Duodenal mucosa (tissue), 2 donors: ENCODE data around the gene ASTN2.

Experiments used
- H3K27ac ChIP-seq: one replicate; pipeline ENCODE4 v1.7.0; 2013; ENCODE audit warnings: low read depth, low read length
- H3K27me3 ChIP-seq, 2 donors: one replicate each; pipeline ENCODE4 v1.7.0; 2013; ENCODE audit warnings: low read length in 2 of 2, control low read depth in 1 of 2; ENCODE audit not compliant: insufficient read depth in 2 of 2, control insufficient read depth in 1 of 2
- H3K36me3 ChIP-seq, 2 donors: one replicate each; pipeline ENCODE4 v1.7.0; 2013; ENCODE audit warnings: low read length in 2 of 2, control low read depth in 1 of 2; ENCODE audit not compliant: insufficient read depth in 2 of 2, control insufficient read depth in 1 of 2
- H3K4me1 ChIP-seq, 2 donors: one replicate each; pipeline ENCODE4 v1.7.0; 2013; ENCODE audit warnings: low read length in 2 of 2, control low read depth in 1 of 2; ENCODE audit not compliant: insufficient read depth in 2 of 2, control insufficient read depth in 1 of 2
- H3K4me3 ChIP-seq, 2 donors: one replicate each; pipeline ENCODE4 v1.7.0; 2013; ENCODE audit warnings: low read length in 2 of 2, low read depth in 1 of 2
- H3K9ac ChIP-seq, 2 donors: one replicate each; pipeline ENCODE4 v1.7.0; 2013; ENCODE audit warnings: low read length in 2 of 2, low read depth in 1 of 2
- H3K9me3 ChIP-seq, 2 donors: one replicate each; pipeline ENCODE4 v1.7.0; 2013; ENCODE audit warnings: low read length in 2 of 2, control low read depth in 1 of 2; ENCODE audit not compliant: control insufficient read depth in 1 of 2

Gene ASTN2

DNA sequence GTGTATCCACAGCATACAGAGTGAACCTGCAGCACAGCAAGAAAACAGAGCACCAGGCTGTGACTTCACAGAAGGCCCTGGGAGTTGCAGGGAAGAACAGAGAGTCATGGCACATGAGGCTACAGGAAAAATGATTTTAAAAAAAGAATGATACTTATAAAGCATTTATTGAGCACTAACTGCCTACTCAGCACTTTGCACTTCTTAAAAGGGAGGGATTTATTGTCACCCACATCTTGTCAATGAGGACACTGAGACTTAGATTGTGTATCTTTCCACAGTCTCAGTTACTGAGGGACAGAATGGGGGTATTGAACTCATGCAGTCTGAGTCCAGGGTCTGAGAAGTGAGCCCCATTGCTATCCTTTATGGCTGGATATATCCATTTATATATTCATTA is 972.3 kb downstream of the ASTN2 start:
- Histone ChIP-seq H3K9ac (no peak overlapping the region), H3K9me3 (no peaks in the 10 kb centered on the region), H3K27ac (no peak overlapping the region), H3K4me3 (no peak overlapping the region), H3K4me1 (no peaks in the 10 kb centered on the region), H3K36me3 (no peaks in the 10 kb centered on the region), H3K27me3 (no peaks in the 10 kb centered on the region)

DNA sequence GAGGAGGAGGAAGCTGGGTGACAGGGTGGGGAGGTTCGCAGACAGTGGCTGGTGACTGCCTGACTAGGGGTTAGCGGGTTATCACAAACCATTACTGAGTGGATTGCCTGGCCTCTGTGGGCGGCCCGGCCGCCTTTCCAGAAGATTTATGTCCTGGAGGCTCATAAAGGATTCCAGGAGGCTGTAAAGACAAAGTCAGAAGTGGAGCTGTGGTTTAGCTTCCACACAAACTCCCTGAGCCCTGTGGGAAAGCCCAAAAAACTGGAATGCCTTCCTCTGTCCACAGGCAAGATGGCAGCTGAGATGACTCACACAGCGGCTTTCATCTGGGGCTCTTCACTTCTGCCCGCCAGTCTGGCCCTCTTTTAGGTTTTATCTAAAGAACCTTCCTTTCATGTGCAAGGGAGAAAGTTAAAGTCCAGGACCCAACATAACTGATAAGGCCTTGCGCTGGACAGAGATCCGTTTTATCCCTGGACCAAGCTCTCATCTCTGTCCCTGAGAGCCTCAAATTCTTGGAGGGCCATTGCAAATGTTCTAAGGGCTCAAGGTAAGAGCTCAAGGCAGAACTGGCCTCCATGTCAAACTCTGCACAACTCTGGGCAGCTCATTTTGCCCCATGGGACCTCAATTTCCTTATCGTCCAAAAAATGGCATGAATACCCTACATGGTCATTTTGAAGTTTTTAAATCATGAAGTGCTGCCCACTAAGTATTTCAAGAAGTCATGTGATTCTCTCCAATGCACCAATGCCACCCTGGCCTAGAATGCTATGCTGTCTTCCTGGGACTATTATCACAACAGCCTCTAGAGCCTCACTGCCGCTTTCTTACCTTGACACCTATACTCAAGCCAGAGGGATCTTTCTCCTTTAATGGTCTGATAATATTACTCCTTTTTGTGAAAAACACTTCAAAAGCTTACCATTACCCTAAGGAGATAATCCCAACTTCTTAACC is 977.2 kb downstream of the ASTN2 start:
- H3K27ac ChIP-seq, result no peak overlapping the region

DNA sequence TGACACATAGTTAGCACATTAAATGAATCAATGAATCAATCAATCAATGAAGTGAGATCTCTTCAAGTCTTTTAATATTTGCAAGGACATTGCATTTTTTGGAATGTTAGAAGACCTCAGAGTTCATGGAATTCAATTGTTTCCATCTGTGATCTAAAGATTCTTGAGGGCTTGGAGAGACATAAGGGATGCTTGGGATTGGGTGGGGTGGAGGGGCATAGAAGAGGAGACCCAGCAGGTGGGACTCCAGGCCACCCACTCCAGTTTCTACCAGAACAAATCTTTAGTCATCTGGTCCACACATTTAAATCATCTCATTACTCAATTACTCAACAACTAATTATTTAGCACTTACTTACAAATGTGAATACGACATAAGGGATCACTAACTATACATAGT is 978.7 kb downstream of the ASTN2 start:
- H3K9me3 ChIP-seq, result no peaks in the 10 kb centered on the region
- no peaks in the 10 kb centered on the region for H3K4me1 ChIP-seq
- H3K9ac ChIP-seq, result no peak overlapping the region
- no peak overlapping the region for H3K27ac ChIP-seq
- H3K36me3 ChIP-seq, result no peaks in the 10 kb centered on the region
- H3K4me3 ChIP-seq, result no peak overlapping the region
- no peaks in the 10 kb centered on the region for H3K27me3 ChIP-seq

More for the DNA sequence above, 977.2 kb downstream of the ASTN2 start:
- Histone ChIP-seq H3K9me3 (no peaks in the 10 kb centered on the region), H3K4me3 (no peak overlapping the region), H3K27me3 (no peaks in the 10 kb centered on the region), H3K4me1 (no peaks in the 10 kb centered on the region), H3K36me3 (no peaks in the 10 kb centered on the region), H3K9ac (no peak overlapping the region)

DNA sequence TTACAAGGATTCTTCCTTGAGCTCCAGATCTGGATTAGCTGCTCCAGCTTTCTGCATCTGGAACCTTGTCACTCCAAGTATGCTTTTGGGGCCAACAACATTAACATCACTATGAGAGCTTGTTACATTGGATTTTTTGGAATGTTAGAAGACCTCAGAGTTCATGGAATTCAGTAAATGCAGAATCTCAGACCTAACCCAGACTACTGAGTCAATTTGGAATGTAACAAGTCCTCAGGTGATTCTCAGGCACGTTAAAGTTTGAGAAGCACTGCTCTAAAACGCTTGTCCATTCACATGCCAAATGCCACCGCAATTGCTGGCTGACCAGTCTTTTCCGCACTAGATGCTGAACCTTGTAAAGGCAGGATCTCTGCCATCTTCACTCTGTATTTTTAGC is 979.2 kb downstream of the ASTN2 start:
- H3K27ac ChIP-seq, result no peak overlapping the region
- H3K9me3 ChIP-seq, result no peaks in the 10 kb centered on the region
- H3K9ac ChIP-seq, result no peak overlapping the region
- no peaks in the 10 kb centered on the region for H3K4me1 ChIP-seq
- no peaks in the 10 kb centered on the region for H3K27me3 ChIP-seq
- H3K36me3 ChIP-seq, result no peaks in the 10 kb centered on the region
- H3K4me3 ChIP-seq, result no peak overlapping the region

GRCh38 chr9:116434314-116434713 is 980.5 kb downstream of the ASTN2 start:
- Histone ChIP-seq H3K4me1 (no peaks in the 10 kb centered on the region), H3K36me3 (no peaks in the 10 kb centered on the region), H3K27me3 (no peaks in the 10 kb centered on the region)

DNA sequence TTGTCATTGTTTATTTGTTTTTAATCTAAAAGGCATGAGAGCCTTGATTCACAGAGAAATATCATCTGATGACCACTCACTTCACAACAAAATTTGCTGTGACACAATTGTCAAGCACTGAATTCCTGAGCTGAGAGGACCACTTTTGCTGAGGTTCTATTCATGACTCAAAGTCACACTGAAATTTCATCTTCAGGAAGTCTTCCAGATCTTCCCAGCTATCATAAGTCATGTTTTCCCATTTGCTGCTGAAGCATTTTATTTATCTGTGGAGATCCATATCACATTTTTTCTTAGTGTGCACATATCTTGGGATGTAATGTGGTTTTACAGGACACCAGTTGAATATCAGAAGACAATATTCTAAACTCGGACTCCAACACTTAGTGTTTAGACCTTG is 982.8 kb downstream of the ASTN2 start:
- H3K4me1 ChIP-seq, result no peaks in the 10 kb centered on the region

More at GRCh38 chr9:116434314-116434713, 980.5 kb downstream of the ASTN2 start:
- no peaks in the 10 kb centered on the region for H3K9me3 ChIP-seq
- H3K4me3 ChIP-seq, result no peak overlapping the region
- no peak overlapping the region for H3K9ac ChIP-seq
- no peak overlapping the region for H3K27ac ChIP-seq

GRCh38 chr9:116430849-116431248 is 984.0 kb downstream of the ASTN2 start:
- no peak overlapping the region for H3K27ac ChIP-seq

More for the DNA sequence above, 982.8 kb downstream of the ASTN2 start:
- Histone ChIP-seq H3K27ac (no peak overlapping the region), H3K27me3 (no peaks in the 10 kb centered on the region), H3K9ac (no peak overlapping the region), H3K36me3 (no peaks in the 10 kb centered on the region), H3K9me3 (no peaks in the 10 kb centered on the region), H3K4me3 (no peak overlapping the region)

GRCh38 chr9:116425244-116425643 is 989.6 kb downstream of the ASTN2 start:
- H3K9me3 ChIP-seq, result no peaks in the 10 kb centered on the region
- no peak overlapping the region for H3K27ac ChIP-seq
- H3K9ac ChIP-seq, result no peak overlapping the region
- H3K27me3 ChIP-seq, result no peaks in the 10 kb centered on the region
- H3K36me3 ChIP-seq, result peaks cover 0 to 3% of the 10 kb centered on the region in 2 donors
- no peak overlapping the region for H3K4me3 ChIP-seq
- no peaks in the 10 kb centered on the region for H3K4me1 ChIP-seq

More at GRCh38 chr9:116430849-116431248, 984.0 kb downstream of the ASTN2 start:
- Histone ChIP-seq H3K36me3 (no peaks in the 10 kb centered on the region), H3K4me3 (no peak overlapping the region), H3K9ac (no peak overlapping the region), H3K9me3 (no peaks in the 10 kb centered on the region), H3K4me1 (no peaks in the 10 kb centered on the region), H3K27me3 (no peaks in the 10 kb centered on the region)

DNA sequence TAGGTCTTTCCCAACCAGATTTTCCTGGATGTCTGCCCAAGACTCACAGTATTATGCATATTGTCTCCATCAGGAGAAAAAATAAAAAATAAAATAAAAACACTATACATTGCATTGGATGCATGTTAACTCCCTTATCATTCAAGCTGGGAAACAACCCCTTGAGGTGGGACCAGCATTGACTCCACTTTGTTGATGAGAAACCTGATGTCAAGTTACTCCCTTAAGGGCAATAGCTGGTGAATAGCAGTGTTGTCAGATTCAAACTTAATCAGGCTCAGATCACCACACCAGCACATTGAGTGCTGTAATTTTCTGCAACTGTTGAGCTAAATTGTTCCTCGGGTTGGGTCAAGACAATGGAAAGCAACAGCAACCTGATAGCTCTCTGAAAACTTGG is 991.7 kb downstream of the ASTN2 start:
- Histone ChIP-seq H3K27me3 (no peaks in the 10 kb centered on the region), H3K36me3 (peaks cover 0 to 3% of the 10 kb centered on the region in 2 donors), H3K27ac (no peak overlapping the region), H3K4me3 (no peak overlapping the region), H3K9me3 (no peaks in the 10 kb centered on the region), H3K9ac (no peak overlapping the region), H3K4me1 (no peaks in the 10 kb centered on the region)

- Histone ChIP-seq H3K9ac (no peak overlapping the region), H3K36me3 (peaks cover 0 to 3% of the 10 kb centered on the region in 2 donors), H3K9me3 (no peaks in the 10 kb centered on the region), H3K27me3 (no peaks in the 10 kb centered on the region), H3K27ac (no peak overlapping the region), H3K4me1 (no peaks in the 10 kb centered on the region), H3K4me3 (no peak overlapping the region)
Measured at GRCh38 chr9:116422119-116422979, 992.5 kb downstream of the ASTN2 start.
